Cardiac muscle cell (in vitro differentiated cells and primary cell): ENCODE measurements around the gene TAL1. TPM values are rescaled to one million over a fixed set of nuclear protein-coding genes. Genes with fewer than 3 reads are reported as not detected.

Experiments
- DNase-seq, 2 donors: peaks; one replicate each; pipeline versions ENCODE4 v3.0.0 to v3.0.0-alpha.2; 2010 to 2017; ENCODE audit warnings: low read depth in 1 of 2, low spot score in 1 of 2
- H3K27ac ChIP-seq: fragments of 200-600 bp; sonication (generic); 2 replicates; pipeline ENCODE4 v1.5.1; 2016
- H3K27me3 ChIP-seq: fragments of 200-600 bp; sonication (generic); 2 replicates; pipeline ENCODE4 v1.6.0; 2016; ENCODE audit warnings: control low read depth
- H3K36me3 ChIP-seq: fragments of 200-600 bp; sonication (generic); 2 replicates; pipeline ENCODE4 v1.5.1; 2016; ENCODE audit warnings: control low read depth
- H3K4me1 ChIP-seq: fragments of 200-600 bp; sonication (generic); 2 replicates; pipeline ENCODE4 v1.8.1; 2017; ENCODE audit warnings: low read depth, mild to moderate bottlenecking, mixed run types
- H3K4me3 ChIP-seq: fragments of 200-600 bp; sonication (generic); 2 replicates; pipeline ENCODE4 v1.5.1; 2016; ENCODE audit warnings: mild to moderate bottlenecking
- H3K9me3 ChIP-seq: fragments of 200-600 bp; sonication (generic); 2 replicates; pipeline ENCODE4 v1.5.1; 2017; ENCODE audit warnings: low read depth, mild to moderate bottlenecking, control low read depth
- CTCF ChIP-seq: IDR thresholded peaks from 2 replicates; pipeline ENCODE4 v1.5.1; 2012; ENCODE audit warnings: low read depth, mild to moderate bottlenecking, low read length
- polyA plus RNA-seq: library from polyadenylated mRNA; unstranded; fragments of >200 nt; fragmentation: Nextera tagmentation; extraction: Ambion mirVana; gene quantifications from 2 replicates; pipeline ENCODE4 v1.2.1, GENCODE V29; 2016
- total RNA-seq: library from RNA; depleted of rRNA; stranded (reverse); fragments of >200 nt; gene quantifications from 2 replicates; pipeline ENCODE4 v1.2.3, GENCODE V29; 2016

The TAL1 gene
- total and polyA plus RNA-seq, 2 experiments from 2014 or later, result 0.30 to 0.32 TPM

GRCh38 chr1:47228644-47229030 is 3.4 kb downstream of the TAL1 start:
- no peaks in the 10 kb centered on the region for H3K4me1 ChIP-seq
- no peak overlapping the region for H3K4me3 ChIP-seq
- no peaks in the 10 kb centered on the region for H3K36me3 ChIP-seq
- no peaks in the 10 kb centered on the region for H3K9me3 ChIP-seq
- no peak overlapping the region for H3K27ac ChIP-seq
- no peak for TF ChIP-seq CTCF
- no peak for DNase-seq
- H3K27me3 ChIP-seq, result peaks cover 100% of the 10 kb centered on the region

- TF ChIP-seq CTCF, result no peak
- no peak overlapping the region for H3K27ac ChIP-seq
- H3K27me3 ChIP-seq, result peaks cover 100% of the 10 kb centered on the region
- no peak for DNase-seq
- no peak overlapping the region for H3K4me3 ChIP-seq
- H3K9me3 ChIP-seq, result no peaks in the 10 kb centered on the region
- no peaks in the 10 kb centered on the region for H3K4me1 ChIP-seq
- H3K36me3 ChIP-seq, result no peaks in the 10 kb centered on the region
Observed at GRCh38 chr1:47227341-47228232, 4.4 kb downstream of the TAL1 start.

GRCh38 chr1:47226839-47227215 is 5.2 kb downstream of the TAL1 start:
- no peak for DNase-seq
- Histone ChIP-seq H3K36me3 (no peaks in the 10 kb centered on the region), H3K27ac (no peak overlapping the region), H3K4me3 (no peak overlapping the region), H3K9me3 (no peaks in the 10 kb centered on the region), H3K27me3 (peaks cover 100% of the 10 kb centered on the region), H3K4me1 (no peaks in the 10 kb centered on the region)
- no peak for TF ChIP-seq CTCF

- Histone ChIP-seq H3K4me3 (no peak overlapping the region), H3K27me3 (peaks cover 100% of the 10 kb centered on the region), H3K4me1 (no peaks in the 10 kb centered on the region), H3K27ac (no peak overlapping the region), H3K36me3 (no peaks in the 10 kb centered on the region), H3K9me3 (no peaks in the 10 kb centered on the region)
- DNase-seq, result no peak
- TF ChIP-seq CTCF, result no peak
Observed at GRCh38 chr1:47226121-47226838, 5.7 kb downstream of the TAL1 start.

- H3K9me3 ChIP-seq, result no peaks in the 10 kb centered on the region
- no peaks in the 10 kb centered on the region for H3K4me1 ChIP-seq
- H3K4me3 ChIP-seq, result peak overlapping the region; percentile 17
- no peaks in the 10 kb centered on the region for H3K36me3 ChIP-seq
- peak in 1 of 2 donors; percentile 49 for DNase-seq
- no peak for TF ChIP-seq CTCF
- peaks cover 100% of the 10 kb centered on the region for H3K27me3 ChIP-seq
- H3K27ac ChIP-seq, result no peak overlapping the region
Observed at GRCh38 chr1:47225430-47226100, 6.5 kb downstream of the TAL1 start.
